Ishikawa (cell line): ENCODE measurements around the gene TAF12.

Source experiments
- CEBPB ChIP-seq: IDR thresholded peaks from 2 replicates; pipeline ENCODE4 v1.6.1; 2012
- CREB1 ChIP-seq: IDR thresholded peaks from 2 replicates; pipeline ENCODE4 v1.6.1; 2012; ENCODE audit warnings: low read depth
- EGR1 ChIP-seq: IDR thresholded peaks from 2 replicates; pipeline ENCODE4 v1.6.1; 2012
- EP300 ChIP-seq: IDR thresholded peaks from 2 replicates; pipeline ENCODE4 v1.6.1; 2012; ENCODE audit warnings: borderline replicate concordance
- FOXM1 ChIP-seq: IDR thresholded peaks from 2 replicates; pipeline ENCODE4 v1.6.1; 2012; ENCODE audit warnings: low read depth, borderline replicate concordance
- MAX ChIP-seq: IDR thresholded peaks from 2 replicates; pipeline ENCODE4 v1.6.1; 2012
- NFIC ChIP-seq: IDR thresholded peaks from 2 replicates; pipeline ENCODE4 v1.6.1; 2012
- RAD21 ChIP-seq: IDR thresholded peaks from 2 replicates; pipeline ENCODE4 v1.6.1; 2012; ENCODE audit warnings: low read depth
- REST ChIP-seq: IDR thresholded peaks from 2 replicates; pipeline ENCODE4 v1.6.1; 2012; ENCODE audit warnings: low read depth, mild to moderate bottlenecking
- TAF1 ChIP-seq: IDR thresholded peaks from 2 replicates; pipeline ENCODE4 v1.6.1; 2012; ENCODE audit warnings: low read depth, mild to moderate bottlenecking
- TCF12 ChIP-seq: IDR thresholded peaks from 2 replicates; pipeline ENCODE4 v1.6.1; 2012; ENCODE audit warnings: low read depth
- TEAD4 ChIP-seq: IDR thresholded peaks from 2 replicates; pipeline ENCODE4 v1.6.1; 2012
- USF1 ChIP-seq: IDR thresholded peaks from 2 replicates; pipeline ENCODE4 v1.6.1; 2012
- YY1 ChIP-seq: IDR thresholded peaks from 2 replicates; pipeline ENCODE4 v1.6.1; 2012; ENCODE audit warnings: low read depth
- ZBTB7A ChIP-seq: IDR thresholded peaks from 2 replicates; pipeline ENCODE4 v1.6.1; 2012; ENCODE audit warnings: low read depth

Gene TAF12

GRCh38 chr1:28631713-28632112, 11.2 kb downstream of the TAF12 start:
- no peak for TF ChIP-seq EP300
- no peak for TF ChIP-seq EGR1
- no peak for TF ChIP-seq TEAD4
- TF ChIP-seq REST, result no peak
- no peak for TF ChIP-seq MAX
- TF ChIP-seq YY1, result no peak
- TF ChIP-seq TCF12, result no peak
- TF ChIP-seq FOXM1, result no peak
- no peak for TF ChIP-seq NFIC
- TF ChIP-seq USF1, result no peak
- no peak for TF ChIP-seq RAD21

- TF ChIP-seq TEAD4 (no peak), ZBTB7A (no peak), TCF12 (no peak), MAX (no peak)
These were observed 29.7 kb downstream of the TAF12 start for GRCh38 chr1:28613175-28613574.

- no peak for TF ChIP-seq REST
These were observed 36.1 kb downstream of the TAF12 start for GRCh38 chr1:28606771-28607170.

GRCh38 chr1:28604962-28605361, 37.9 kb downstream of the TAF12 start:
- TF ChIP-seq TEAD4 (no peak), TCF12 (no peak), ZBTB7A (no peak), EP300 (no peak), CEBPB (no peak)

GRCh38 chr1:28604411-28604810, 38.5 kb downstream of the TAF12 start:
- no peak for TF ChIP-seq MAX

- no peak for TF ChIP-seq TEAD4
- peak; percentile 70 for TF ChIP-seq RAD21
These were observed 40.1 kb downstream of the TAF12 start for GRCh38 chr1:28602536-28603439.

GRCh38 chr1:28601696-28602095, 41.2 kb downstream of the TAF12 start:
- TF ChIP-seq RAD21 (no peak), TEAD4 (peak; percentile 44; the same call in 1 of the 2 replicates)

GRCh38 chr1:28595412-28596191, 47.3 kb downstream of the TAF12 start:
- TF ChIP-seq CEBPB, result no peak
- no peak for TF ChIP-seq TAF1
- TF ChIP-seq CREB1, result no peak
- TF ChIP-seq ZBTB7A, result no peak
- no peak for TF ChIP-seq FOXM1
- TF ChIP-seq MAX, result no peak
- TF ChIP-seq TCF12, result no peak
- no peak for TF ChIP-seq NFIC
- TF ChIP-seq USF1, result no peak
- TF ChIP-seq EP300, result no peak
- no peak for TF ChIP-seq RAD21
- no peak for TF ChIP-seq YY1
- no peak for TF ChIP-seq EGR1
- no peak for TF ChIP-seq REST
- TF ChIP-seq TEAD4, result no peak
